Activated CD8-positive, alpha-beta T cell treated with anti-CD3 and anti-CD28 coated beads, Interleukin-2, amount 10 ng/mL, durations not matched to agents 7 days and 5 days (primary cell): ENCODE results near the gene LTBP2. TPM values are rescaled to one million over a fixed set of nuclear protein-coding genes. Genes with fewer than 3 reads are reported as not detected.
A peak's percentile ranks its signal among the peaks of the same experiment; 100 is the strongest.

Experiments used
- ATAC-seq: fragments of 150-1000 bp; cut with Tn5 transposase; one replicate; pipeline ENCODE4 v1.10.0; 2021; ENCODE audit warnings: moderate library complexity
- CTCF ChIA-PET: fragments of 350-600 bp; sonication (Branson Sonifier 250); formaldehyde crosslinking; loops from one replicate; lab custom pipeline; 2021; ENCODE audit warnings: antibody characterized with exemption; lab: Charles Lee
- POLR2A ChIA-PET: fragments of 350-600 bp; sonication (Branson Sonifier 250); formaldehyde crosslinking; loops from one replicate; lab custom pipeline; 2021; ENCODE audit warnings: antibody characterized with exemption; lab: Charles Lee
- DNase-seq: peaks from one replicate; pipeline ENCODE4 v3.0.0-alpha.2; 2020
- H3K27ac Mint-ChIP-seq: one replicate; pipeline ENCODE4 v1.8.0; 2021; ENCODE audit warnings: mild to moderate bottlenecking, mixed read lengths
- H3K27me3 Mint-ChIP-seq: one replicate; pipeline ENCODE4 v1.8.0; 2021; ENCODE audit warnings: low read depth, mixed read lengths
- H3K36me3 Mint-ChIP-seq: one replicate; pipeline ENCODE4 v1.8.0; 2021; ENCODE audit warnings: low read depth, mixed read lengths
- H3K4me1 Mint-ChIP-seq: one replicate; pipeline ENCODE4 v1.8.0; 2021; ENCODE audit warnings: low read depth, mixed read lengths
- H3K4me3 Mint-ChIP-seq: one replicate; pipeline ENCODE4 v1.8.0; 2021; ENCODE audit warnings: mild to moderate bottlenecking, mixed read lengths
- H3K9me3 Mint-ChIP-seq: one replicate; pipeline ENCODE4 v1.8.0; 2022; ENCODE audit warnings: mixed read lengths; ENCODE audit not compliant: insufficient read depth
- total RNA-seq, 2 experiments: library from RNA; stranded (reverse); gene quantifications; one replicate each; pipeline ENCODE4 v1.2.3, GENCODE V29; 2021

LTBP2 gene
- total RNA-seq, 2 experiments from 2014 or later, result 0.05 to 0.29 TPM

GRCh38 chr14:74649673-74650072, 37.6 kb upstream of the LTBP2 start:
- DNase-seq (no peak), ATAC-seq (no peak)
- CTCF ChIA-PET, result interaction anchor here (1.7 to 2.4 kb wide), 2 partner anchors 37 to 154 kb away, joined by 6 read pairs; partner anchors contain the start of gene LTBP2
- peaks cover 12% of the 10 kb centered on the region for H3K4me1 Mint-ChIP-seq
- H3K36me3 Mint-ChIP-seq, result no peaks in the 10 kb centered on the region
- no peak overlapping the region for H3K4me3 Mint-ChIP-seq
- no peaks in the 10 kb centered on the region for H3K27me3 Mint-ChIP-seq
- no peak overlapping the region for H3K27ac Mint-ChIP-seq
- H3K9me3 Mint-ChIP-seq, result no peaks in the 10 kb centered on the region
- POLR2A ChIA-PET, result interaction anchor here (1.8 kb wide), 1 partner anchor 9 kb away, joined by 6 read pairs; no protein-coding TSS in a partner anchor

DNA sequence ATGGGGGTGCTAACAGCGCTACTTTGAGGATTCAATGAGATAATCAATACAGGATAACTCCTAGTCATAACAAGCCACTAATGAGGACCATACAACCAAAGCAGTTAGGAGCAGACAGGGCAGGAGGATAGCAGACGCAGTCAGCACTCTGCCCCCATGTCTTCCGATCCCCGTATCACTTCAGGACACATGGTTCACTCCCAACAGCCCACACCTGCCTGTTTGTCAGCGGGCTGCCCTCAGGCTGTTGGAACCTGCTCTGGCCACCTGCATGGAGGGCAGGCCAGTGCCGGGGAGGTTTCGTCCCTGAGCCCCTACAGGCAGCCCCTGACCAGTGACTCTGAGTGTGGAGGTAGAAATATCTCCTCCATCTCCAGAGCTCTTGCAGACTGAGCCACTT, 37.1 kb upstream of the LTBP2 start:
- H3K27me3 Mint-ChIP-seq, result no peaks in the 10 kb centered on the region
- DNase-seq, result no peak
- peaks cover 12% of the 10 kb centered on the region for H3K4me1 Mint-ChIP-seq
- no peaks in the 10 kb centered on the region for H3K36me3 Mint-ChIP-seq
- H3K27ac Mint-ChIP-seq, result no peak overlapping the region
- ChIA-PET POLR2A (interaction anchor here (1.8 kb wide), 1 partner anchor 9 kb away, joined by 6 read pairs; no protein-coding TSS in a partner anchor), CTCF (interaction anchor here (2.4 kb wide), 1 partner anchor 37 kb away, joined by 6 read pairs; the partner anchor contains the start of gene LTBP2)
- H3K9me3 Mint-ChIP-seq, result no peaks in the 10 kb centered on the region
- H3K4me3 Mint-ChIP-seq, result no peak overlapping the region
- no peak for ATAC-seq

- peaks cover 12% of the 10 kb centered on the region for H3K4me1 Mint-ChIP-seq
- no peaks in the 10 kb centered on the region for H3K9me3 Mint-ChIP-seq
- ATAC-seq (no peak), DNase-seq (no peak)
- H3K27ac Mint-ChIP-seq, result no peak overlapping the region
- POLR2A ChIA-PET, result no interaction called here
- CTCF ChIA-PET, result interaction anchor here (1.0 kb wide), 1 partner anchor 18 kb away, joined by 3 read pairs; no protein-coding TSS in a partner anchor
- no peaks in the 10 kb centered on the region for H3K36me3 Mint-ChIP-seq
- no peak overlapping the region for H3K4me3 Mint-ChIP-seq
- peaks cover 1% of the 10 kb centered on the region for H3K27me3 Mint-ChIP-seq
Measured at GRCh38 chr14:74648601-74649000, 36.6 kb upstream of the LTBP2 start.

DNA sequence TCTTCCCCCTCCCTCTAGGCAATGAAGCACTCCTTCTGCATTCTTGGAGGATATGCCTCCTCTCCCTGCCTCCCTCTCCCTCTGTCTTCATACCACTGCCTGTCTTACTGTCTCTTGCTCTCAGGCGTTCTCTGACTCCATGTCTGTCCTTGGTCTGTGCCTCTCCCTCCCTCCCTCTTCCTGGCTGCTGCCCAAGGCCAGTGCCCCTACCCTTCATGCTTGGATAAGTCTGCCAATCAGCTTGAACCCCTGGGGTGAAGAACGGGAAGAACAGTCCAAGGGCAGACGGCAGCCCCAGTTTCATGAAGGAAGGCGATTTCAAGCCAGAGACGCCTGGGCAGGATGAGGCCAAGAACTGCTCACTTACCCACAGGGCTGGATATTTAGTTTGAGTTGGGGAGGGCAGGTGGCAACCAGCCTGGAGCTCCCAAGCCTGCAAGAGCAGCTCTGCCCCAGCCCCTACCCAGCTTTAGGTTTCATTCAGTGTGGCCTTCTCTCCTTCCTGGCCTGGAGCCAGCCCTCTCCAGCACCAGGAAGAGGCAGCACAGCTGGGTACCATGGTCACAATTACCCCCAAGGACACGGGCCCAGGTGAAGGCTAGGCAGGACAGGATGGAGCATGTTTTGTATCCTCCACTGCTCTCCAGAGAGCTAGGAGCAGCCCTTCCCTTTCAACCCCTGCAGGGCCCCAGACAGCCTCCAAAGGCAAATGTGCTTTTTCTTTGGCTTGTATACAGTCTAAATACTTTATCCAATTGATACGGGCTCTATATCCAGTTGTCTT, 35.8 kb upstream of the LTBP2 start:
- DNase-seq, result no peak
- peak overlapping the region; percentile 34 for H3K27ac Mint-ChIP-seq

GRCh38 chr14:74647061-74647677, 35.1 kb upstream of the LTBP2 start:
- no peak overlapping the region for H3K4me3 Mint-ChIP-seq
- DNase-seq (no peak), ATAC-seq (no peak)
- POLR2A ChIA-PET, result interaction anchor here (0.7 kb wide), 1 partner anchor 72 kb away, joined by 3 read pairs; no protein-coding TSS in a partner anchor
- H3K9me3 Mint-ChIP-seq, result no peaks in the 10 kb centered on the region
- peaks cover 9% of the 10 kb centered on the region for H3K27me3 Mint-ChIP-seq
- no peaks in the 10 kb centered on the region for H3K36me3 Mint-ChIP-seq
- H3K4me1 Mint-ChIP-seq, result peaks cover 12% of the 10 kb centered on the region
- H3K27ac Mint-ChIP-seq, result no peak overlapping the region
- CTCF ChIA-PET, result no interaction called here

More for the DNA sequence above, 35.8 kb upstream of the LTBP2 start:
- ChIA-PET POLR2A (interaction anchor here (0.7 kb wide), 1 partner anchor 73 kb away, joined by 3 read pairs; no protein-coding TSS in a partner anchor), CTCF (interaction anchor here (1.0 kb wide), 1 partner anchor 19 kb away, joined by 3 read pairs; no protein-coding TSS in a partner anchor)
- no peaks in the 10 kb centered on the region for H3K9me3 Mint-ChIP-seq
- ATAC-seq, result no peak
- H3K27me3 Mint-ChIP-seq, result peaks cover 6% of the 10 kb centered on the region
- no peak overlapping the region for H3K4me3 Mint-ChIP-seq
- peaks cover 12% of the 10 kb centered on the region for H3K4me1 Mint-ChIP-seq
- H3K36me3 Mint-ChIP-seq, result no peaks in the 10 kb centered on the region

GRCh38 chr14:74645756-74646470, 33.9 kb upstream of the LTBP2 start:
- DNase-seq (no peak), ATAC-seq (peak; percentile 12)
- CTCF ChIA-PET, result interaction anchor here (1.6 kb wide), 1 partner anchor 37 kb away, joined by 6 read pairs; no protein-coding TSS in a partner anchor
- peaks cover 12% of the 10 kb centered on the region for H3K27me3 Mint-ChIP-seq
- no peaks in the 10 kb centered on the region for H3K36me3 Mint-ChIP-seq
- POLR2A ChIA-PET, result interaction anchor here (1.3 kb wide), 1 partner anchor 118 kb away, joined by 3 read pairs; no protein-coding TSS in a partner anchor
- no peaks in the 10 kb centered on the region for H3K9me3 Mint-ChIP-seq
- H3K4me1 Mint-ChIP-seq, result peaks cover 3% of the 10 kb centered on the region
- H3K27ac Mint-ChIP-seq, result no peak overlapping the region
- H3K4me3 Mint-ChIP-seq, result no peak overlapping the region

DNA sequence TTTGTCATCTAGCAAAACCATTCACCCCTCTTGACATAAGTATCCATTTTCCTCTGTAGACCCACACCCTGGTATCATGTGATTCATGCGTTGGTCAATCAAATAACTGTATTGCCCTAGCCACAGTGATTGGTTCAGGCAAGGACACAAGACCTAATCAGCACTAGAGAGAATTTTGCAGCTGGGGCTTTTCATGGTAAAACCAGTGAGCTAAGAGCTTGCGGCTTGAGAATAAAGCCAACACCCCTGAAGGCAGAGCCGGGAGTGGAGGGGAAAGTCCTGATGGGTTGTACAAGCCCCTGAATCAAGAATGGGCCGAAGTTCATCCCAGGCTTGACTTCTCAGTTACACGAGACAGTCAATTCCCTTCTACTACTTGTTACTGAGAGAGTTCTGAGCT, 33.2 kb upstream of the LTBP2 start:
- peaks cover 15% of the 10 kb centered on the region for H3K27me3 Mint-ChIP-seq

GRCh38 chr14:74641601-74642391, 29.8 kb upstream of the LTBP2 start:
- POLR2A ChIA-PET, result interaction anchor here (1.9 kb wide), 1 partner anchor 8 kb away, joined by 6 read pairs; no protein-coding TSS in a partner anchor
- no peak overlapping the region for H3K4me3 Mint-ChIP-seq
- peaks cover 25% of the 10 kb centered on the region for H3K27me3 Mint-ChIP-seq
- H3K4me1 Mint-ChIP-seq, result no peaks in the 10 kb centered on the region
- no peaks in the 10 kb centered on the region for H3K9me3 Mint-ChIP-seq
- no peak for ATAC-seq
- no peak for DNase-seq
- H3K36me3 Mint-ChIP-seq, result no peaks in the 10 kb centered on the region
- CTCF ChIA-PET, result interaction anchor here (0.7 to 1.6 kb wide), 2 partner anchors 163 to 1230 kb away, joined by 3 to 4 read pairs; no protein-coding TSS in a partner anchor
- no peak overlapping the region for H3K27ac Mint-ChIP-seq

More for the DNA sequence above, 33.2 kb upstream of the LTBP2 start:
- ATAC-seq (no peak), DNase-seq (no peak)
- H3K4me1 Mint-ChIP-seq, result no peaks in the 10 kb centered on the region
- no peaks in the 10 kb centered on the region for H3K36me3 Mint-ChIP-seq
- ChIA-PET CTCF (interaction anchor here (1.6 kb wide), 1 partner anchor 36 kb away, joined by 6 read pairs; no protein-coding TSS in a partner anchor), POLR2A (interaction anchor here (1.3 kb wide), 1 partner anchor 119 kb away, joined by 3 read pairs; no protein-coding TSS in a partner anchor)
- no peak overlapping the region for H3K27ac Mint-ChIP-seq
- no peaks in the 10 kb centered on the region for H3K9me3 Mint-ChIP-seq
- no peak overlapping the region for H3K4me3 Mint-ChIP-seq

DNA sequence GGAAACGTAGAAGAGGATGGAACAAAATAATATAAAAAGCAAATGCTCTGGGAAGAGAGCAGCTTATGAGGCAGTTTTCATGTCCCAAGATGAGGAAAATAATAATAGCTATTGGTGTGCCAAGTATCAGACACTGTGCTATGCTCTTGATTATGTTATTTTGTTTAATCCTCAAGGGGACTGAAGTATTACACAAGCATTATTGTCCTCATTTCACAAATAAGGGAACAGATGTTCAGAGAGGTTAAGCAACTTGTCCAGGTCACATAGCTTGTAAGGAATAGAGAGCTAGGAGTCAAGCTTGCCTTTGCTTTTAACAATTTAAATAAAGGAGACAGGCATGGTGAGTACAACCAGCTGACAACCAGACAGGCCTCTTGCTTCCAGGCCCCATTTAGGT, 26.9 kb upstream of the LTBP2 start:
- Mint-ChIP-seq H3K4me1 (no peaks in the 10 kb centered on the region), H3K36me3 (no peaks in the 10 kb centered on the region), H3K9me3 (no peaks in the 10 kb centered on the region), H3K4me3 (no peak overlapping the region), H3K27ac (no peak overlapping the region), H3K27me3 (peaks cover 33% of the 10 kb centered on the region)
- no peak for DNase-seq
- ATAC-seq, result no peak
- ChIA-PET CTCF (interaction anchor here (1.0 to 2.3 kb wide), 3 partner anchors 21 to 27 kb away, joined by 5 to 8 read pairs (median 7); partner anchors contain the start of gene LTBP2), POLR2A (interaction anchor here (0.5 to 1.2 kb wide), 2 partner anchors 39 to 120 kb away, joined by 3 to 4 read pairs; no protein-coding TSS in a partner anchor)

GRCh38 chr14:74638066-74638465, 26.0 kb upstream of the LTBP2 start:
- no peaks in the 10 kb centered on the region for H3K9me3 Mint-ChIP-seq
- CTCF ChIA-PET, result interaction anchor here (2.1 to 2.3 kb wide), 2 partner anchors 26 to 29 kb away, joined by 7 to 9 read pairs; partner anchors contain the start of gene LTBP2

More at GRCh38 chr14:74638066-74638465, 26.0 kb upstream of the LTBP2 start:
- ATAC-seq (no peak), DNase-seq (no peak)
- Mint-ChIP-seq H3K4me1 (no peaks in the 10 kb centered on the region), H3K4me3 (no peak overlapping the region), H3K27ac (no peak overlapping the region), H3K27me3 (peaks cover 34% of the 10 kb centered on the region), H3K36me3 (no peaks in the 10 kb centered on the region)
- POLR2A ChIA-PET, result interaction anchor here (1.2 kb wide), 1 partner anchor 39 kb away, joined by 3 read pairs; no protein-coding TSS in a partner anchor
